Panc1 (cell line): Measurements from ENCODE around the gene GALNT1. TPM values are rescaled to one million over a fixed set of nuclear protein-coding genes. Genes with fewer than 3 reads are reported as not detected.

Experiments used
- ATAC-seq: fragments of 200-7000 bp; cut with Tn5 transposase; 2 replicates; pipeline ENCODE4 v1.9.1; 2020; ENCODE audit warnings: mild to moderate bottlenecking, moderate library complexity
- BruUV-seq: library from RNA; stranded (reverse); fragments of 400-500 nt; replicated peaks from 2 replicates; lab custom pipeline; 2021; lab: Mats Ljungman, UMichigan
- CTCF ChIA-PET: fragments of 300-600 bp; sonication (Branson Sonifier 250); formaldehyde crosslinking; loops from one replicate; lab custom pipeline; 2022; ENCODE audit warnings: antibody characterized with exemption; lab: Charles Lee
- POLR2A ChIA-PET: fragments of 300-600 bp; sonication (Branson Sonifier 250); formaldehyde crosslinking; loops from one replicate; lab custom pipeline; 2022; ENCODE audit warnings: antibody characterized with exemption; lab: Charles Lee
- DNase-seq: peaks from one replicate; pipeline ENCODE4 v3.0.0-alpha.2; 2010; ENCODE audit warnings: low read depth, low spot score
- H3K27ac ChIP-seq: 2 replicates; pipeline ENCODE4 v1.5.1; 2011; ENCODE audit warnings: mild to moderate bottlenecking, low read length, inconsistent platforms
- H3K27me3 ChIP-seq: fragments of 200-500 bp; sonication (Bioruptor generic); 2 replicates; pipeline ENCODE4 v1.6.0; 2014; ENCODE audit warnings: low read length, inconsistent platforms; ENCODE audit not compliant: control insufficient read depth, insufficient read depth
- H3K36me3 ChIP-seq: fragments of 200-500 bp; sonication (Bioruptor generic); 2 replicates; pipeline ENCODE4 v1.5.1; 2014; ENCODE audit warnings: inconsistent platforms, mild to moderate bottlenecking, low read length, moderate library complexity; ENCODE audit not compliant: control insufficient read depth, insufficient read depth
- H3K4me1 ChIP-seq: 2 replicates; pipeline ENCODE4 v1.5.1; 2011; ENCODE audit warnings: inconsistent platforms, mild to moderate bottlenecking, low read length, moderate library complexity; ENCODE audit not compliant: control insufficient read depth, insufficient read depth
- H3K4me3 ChIP-seq, 2 experiments: 2 replicates each; pipeline ENCODE4 v1.5.1; 2011 to 2012; ENCODE audit warnings: low read depth in 2 of 2, low read length in 2 of 2, mild to moderate bottlenecking in 2 of 2, inconsistent platforms in 1 of 2, moderate library complexity in 1 of 2
- H3K9me3 ChIP-seq: fragments of 200-500 bp; sonication (Bioruptor generic); 2 replicates; pipeline ENCODE4 v1.5.1; 2014; ENCODE audit warnings: low read depth, mild to moderate bottlenecking, inconsistent platforms, low read length, moderate library complexity; ENCODE audit not compliant: control insufficient read depth, insufficient read depth
- CTCF ChIP-seq: fragments of 450-650 bp; IDR thresholded peaks from 2 replicates; pipeline ENCODE4 v1.5.1; 2017; ENCODE audit warnings: mild to moderate bottlenecking
- POLR2AphosphoS5 ChIP-seq: IDR thresholded peaks from 2 replicates; pipeline ENCODE4 v1.6.1; 2012; ENCODE audit warnings: mild to moderate bottlenecking, low read depth, low read length, moderate library complexity
- REST ChIP-seq, 2 experiments: IDR thresholded peaks; 2 replicates each; pipeline ENCODE4 v1.6.1; 2011 to 2012; ENCODE audit warnings: low read depth in 2 of 2, control low read depth in 1 of 2, low read length in 1 of 2, mild to moderate bottlenecking in 1 of 2, moderate library complexity in 1 of 2; ENCODE audit not compliant: insufficient read depth in 1 of 2
- SIN3A ChIP-seq: IDR thresholded peaks from 2 replicates; pipeline ENCODE4 v1.6.1; 2012; ENCODE audit warnings: low read depth, mild to moderate bottlenecking, low read length, moderate library complexity, borderline replicate concordance; ENCODE audit not compliant: insufficient read depth
- TCF7L2 ChIP-seq: IDR thresholded peaks from 2 replicates; pipeline ENCODE4 v1.6.1; 2011; ENCODE audit warnings: mild to moderate bottlenecking, low read depth, low read length, inconsistent platforms
- in situ Hi-C: cut with HindIII; loops from 2 replicates; pipeline ENCODE4 v1.10.0; 2016; ENCODE audit warnings: low sequenced_read_pairs, low pct_unique_long_range_greater_than_20kb
- intact Hi-C: fragments of 100-400 bp; cut with micrococcal nuclease; formaldehyde crosslinking; loops from one replicate; pipeline ENCODE4 v1.10.0; 2022; ENCODE audit not compliant: unreplicated experiment
- total RNA-seq: library from RNA; stranded (reverse); gene quantifications from one replicate; pipeline ENCODE4 v1.2.1, GENCODE V29; 2021; ENCODE audit not compliant: unreplicated experiment

Gene GALNT1
- total RNA-seq, 1 experiment from 2014 or later: 147 TPM

- ChIA-PET POLR2A (no interaction called here), CTCF (no interaction called here)
- H3K4me3 ChIP-seq: no peak overlapping the region
- intact Hi-C loops: no loop called here
- ATAC-seq (no peak), DNase-seq (no peak)
- TF ChIP-seq POLR2AphosphoS5 (no peak), CTCF (no peak), REST (IDR thresholded peaks at IDR 0.05; ENCODE audit: insufficient read depth in 1 of 2, low read depth in 2 of 2, low read length in 1 of 2) (no peak), TCF7L2 (no peak), SIN3A (no peak)
- H3K27ac ChIP-seq: no peak overlapping the region
- H3K27me3 ChIP-seq: no peaks in the 10 kb centered on the region
- H3K9me3 ChIP-seq: no peaks in the 10 kb centered on the region
- H3K36me3 ChIP-seq: peaks cover 8% of the 10 kb centered on the region; the same call in 1 of the 2 replicates
- in situ Hi-C loops: no loop called here
- H3K4me1 ChIP-seq: no peaks in the 10 kb centered on the region
- BruUV-seq: no TSS peak
Measured at GRCh38 chr18:35707247-35707646, 125.7 kb downstream of the GALNT1 start.

GRCh38 chr18:35707674-35708073 lies 126.1 kb downstream of the GALNT1 start:
- ChIA-PET POLR2A (no interaction called here), CTCF (no interaction called here)
- BruUV-seq: no TSS peak
- intact Hi-C loops: no loop called here
- Histone ChIP-seq H3K27ac (no peak overlapping the region), H3K27me3 (no peaks in the 10 kb centered on the region), H3K36me3 (peaks cover 8% of the 10 kb centered on the region; the same call in 1 of the 2 replicates), H3K4me3 (no peak overlapping the region), H3K9me3 (no peaks in the 10 kb centered on the region), H3K4me1 (no peaks in the 10 kb centered on the region)
- TF ChIP-seq TCF7L2: no peak
- TF ChIP-seq POLR2AphosphoS5: no peak
- no peak for TF ChIP-seq SIN3A
- in situ Hi-C loops: no loop called here
- ATAC-seq: no peak
- no peak for DNase-seq

- no peak for TF ChIP-seq SIN3A
- TF ChIP-seq CTCF: no peak
- TF ChIP-seq REST (IDR thresholded peaks at IDR 0.05; ENCODE audit: insufficient read depth in 1 of 2, low read depth in 2 of 2, low read length in 1 of 2): no peak
- TF ChIP-seq TCF7L2: no peak
- TF ChIP-seq POLR2AphosphoS5: no peak
- H3K27ac ChIP-seq: no peak overlapping the region
- CTCF ChIA-PET: no interaction called here
- no peaks in the 10 kb centered on the region for H3K4me1 ChIP-seq
- DNase-seq: no peak
- H3K4me3 ChIP-seq: no peak overlapping the region
- in situ Hi-C loops (no loop called here), intact Hi-C loops (no loop called here)
- 0 out of 2 replicates have a peak, but pooled peaks cover 8% of the 10 kb centered on the region for H3K36me3 ChIP-seq
- POLR2A ChIA-PET: no interaction called here
- TSS peak; percentile 56 for BruUV-seq
- no peaks in the 10 kb centered on the region for H3K27me3 ChIP-seq
- no peak for ATAC-seq
- H3K9me3 ChIP-seq: no peaks in the 10 kb centered on the region
Measured at GRCh38 chr18:35710581-35710980, 129.0 kb downstream of the GALNT1 start.
